K562 (cell line): ENCODE measurements around the gene IL24. TPM values are rescaled to one million over a fixed set of nuclear protein-coding genes. Genes with fewer than 3 reads are reported as not detected.

ENCODE experiments used
- ATAC-seq: fragments of 200-7000 bp; cut with Tn5 transposase; 3 replicates; pipeline ENCODE4 v1.9.1; 2020; ENCODE audit warnings: moderate library complexity
- BruUV-seq: library from RNA; stranded (reverse); fragments of 400-500 nt; replicated peaks from 2 replicates; lab custom pipeline; 2021; lab: Mats Ljungman, UMichigan
- CTCF ChIA-PET: fragments of 300-600 bp; formaldehyde crosslinking; extraction: SDS; loops from one replicate; lab custom pipeline; 2021; ENCODE audit warnings: low intra/inter-chr PET ratio; lab: Yijun Ruan, JAX
- POLR2A ChIA-PET: fragments of 300-600, 350-650 bp; sonication (Branson Sonifier 250); formaldehyde crosslinking; extraction: SDS; loops from one replicate; lab custom pipeline; 2021; ENCODE audit warnings: antibody characterized with exemption, inconsistent platforms; lab: Yijun Ruan, JAX
- DNase-seq, 4 experiments: peaks; one replicate each; pipeline versions ENCODE4 v3.0.0 to v3.0.0-alpha.2; 2011 to 2018; ENCODE audit warnings: low spot score in 3 of 4, mixed read lengths in 3 of 4; ENCODE audit errors: extremely low read depth in 1 of 4
- FAIRE-seq: peaks from 2 replicates; lab custom pipeline; 2011; peaks lifted over from hg19 to GRCh38; lab: Jason Lieb, UNC
- H2AFZ ChIP-seq: 2 replicates; pipeline ENCODE4 v1.6.0; 2011; ENCODE audit warnings: low read depth, low read length, control low read depth, inconsistent platforms
- H3K27ac ChIP-seq: fragments of 200-600 bp; 3 replicates; pipeline ENCODE4 v1.8.0; 2011; ENCODE audit warnings: low read depth, mild to moderate bottlenecking, control low read depth, inconsistent platforms, low read length, moderate library complexity, mixed read lengths; ENCODE audit errors: extremely low read depth
- H3K27me3 ChIP-seq, 2 experiments: fragments of 300-600 bp in 1 of 2; 2 replicates in 1 of 2; 3 replicates in 1 of 2; pipeline versions ENCODE4 v1.6.0 to v1.8.0; 2011; ENCODE audit warnings: inconsistent platforms in 2 of 2, low read length in 2 of 2, mild to moderate bottlenecking in 1 of 2, mixed read lengths in 1 of 2, moderate library complexity in 1 of 2; ENCODE audit not compliant: control insufficient read depth in 2 of 2, insufficient read depth in 2 of 2
- H3K36me3 ChIP-seq: fragments of 300-600 bp; 3 replicates; pipeline ENCODE4 v1.8.0; 2011; ENCODE audit warnings: mild to moderate bottlenecking, low read length, inconsistent platforms; ENCODE audit not compliant: control insufficient read depth, insufficient read depth
- H3K4me1 ChIP-seq, 2 experiments: fragments of 200-600 bp in 1 of 2; replicated peaks in 1 of 2; 2 replicates in 1 of 2; 3 replicates in 1 of 2; pipeline versions ENCODE4 v1.5.1 to v1.8.0; 2011; ENCODE audit warnings: inconsistent platforms in 2 of 2, low read length in 2 of 2, mild to moderate bottlenecking in 1 of 2, mixed read lengths in 1 of 2, moderate library complexity in 1 of 2; ENCODE audit not compliant: control insufficient read depth in 2 of 2, insufficient read depth in 2 of 2
- H3K4me2 ChIP-seq: 2 replicates; pipeline ENCODE4 v1.6.1; 2011; ENCODE audit warnings: low read length, control low read depth, inconsistent platforms, mixed read lengths; ENCODE audit not compliant: insufficient read depth
- H3K4me3 ChIP-seq: fragments of 200-600 bp; sonication (generic), shearing (Covaris generic); 2 replicates; pipeline ENCODE4 v1.5.1; 2016; ENCODE audit warnings: control low read depth, inconsistent platforms
- H3K79me2 ChIP-seq: fragments of 200-600 bp; 3 replicates; pipeline ENCODE4 v1.8.0; 2011; ENCODE audit warnings: low read length, inconsistent platforms; ENCODE audit not compliant: control insufficient read depth, insufficient read depth
- H3K9ac ChIP-seq, 2 experiments: 2 replicates each; pipeline versions ENCODE4 v1.6.0 to v1.6.1; 2011; ENCODE audit warnings: low read depth in 2 of 2, low read length in 2 of 2, control low read depth in 1 of 2, inconsistent platforms in 1 of 2, mild to moderate bottlenecking in 1 of 2, mixed read lengths in 1 of 2; ENCODE audit not compliant: insufficient read depth in 1 of 2
- H3K9me1 ChIP-seq: one replicate; pipeline ENCODE4 v1.6.0; 2011; ENCODE audit warnings: inconsistent platforms, mild to moderate bottlenecking, low read length, moderate library complexity; ENCODE audit not compliant: control insufficient read depth, insufficient read depth
- H3K9me3 ChIP-seq: replicated peaks from 2 replicates; pipeline ENCODE4 v1.5.1; 2011; ENCODE audit warnings: low read depth, low read length, inconsistent platforms; ENCODE audit not compliant: control insufficient read depth, insufficient read depth
- H4K20me1 ChIP-seq: replicated peaks from 2 replicates; pipeline ENCODE4 v1.6.1; 2011; ENCODE audit warnings: low read length, inconsistent platforms, mixed read lengths; ENCODE audit not compliant: control insufficient read depth, insufficient read depth
- BCOR ChIP-seq: fragments of 450-650 bp; IDR thresholded peaks from 2 replicates; pipeline ENCODE4 v1.6.1; 2016
- HDAC2 ChIP-seq: fragments of 450-650 bp; IDR thresholded peaks from 2 replicates; pipeline ENCODE4 v1.6.1; 2016; ENCODE audit warnings: mild to moderate bottlenecking
- RBM25 ChIP-seq: fragments of 200-400 bp; formaldehyde crosslinking; IDR thresholded peaks from 2 replicates; pipeline ENCODE4 v1.6.1; 2018; ENCODE audit warnings: low read length, low read depth, moderate library complexity; ENCODE audit not compliant: severe bottlenecking
- SFPQ ChIP-seq: fragments of 200-400 bp; formaldehyde crosslinking; IDR thresholded peaks from 2 replicates; pipeline ENCODE4 v1.6.1; 2017; ENCODE audit warnings: mild to moderate bottlenecking, low read depth, low read length, moderate library complexity
- SMAD3 ChIP-seq: fragments of 450-650 bp; formaldehyde crosslinking; conservative IDR thresholded peaks from 2 replicates; pipeline ENCODE4 v1.4.0; 2020; ENCODE audit warnings: mild to moderate bottlenecking
- SOX6 ChIP-seq: fragments of 450-650 bp; IDR thresholded peaks from 2 replicates; pipeline ENCODE4 v1.6.1; 2014; ENCODE audit warnings: mild to moderate bottlenecking
- TCF3 ChIP-seq: sonication (generic); formaldehyde crosslinking; IDR thresholded peaks from 2 replicates; pipeline ENCODE4 v1.4.0; 2020; ENCODE audit warnings: mild to moderate bottlenecking, missing genetic modification reagents
- TEAD4 ChIP-seq, 2 experiments: sonication (generic) in 1 of 2; formaldehyde crosslinking in 1 of 2; IDR thresholded peaks; 2 replicates each; pipeline versions ENCODE4 v1.6.1 to v1.8.0; 2012 to 2022; ENCODE audit warnings: borderline replicate concordance in 1 of 2, inconsistent platforms in 1 of 2, low read length in 1 of 2, mild to moderate bottlenecking in 1 of 2, missing genetic modification reagents in 1 of 2
- ZFP36 ChIP-seq: fragments of 150-350 bp; IDR thresholded peaks from 2 replicates; pipeline ENCODE4 v1.6.1; 2018; ENCODE audit warnings: low read length, low read depth; ENCODE audit not compliant: partially characterized antibody
- ZNF133 ChIP-seq: fragments of 250-450 bp; sonication (Bioruptor Pico); IDR thresholded peaks from 2 replicates; pipeline ENCODE4 v1.4.0; 2020; ENCODE audit warnings: mild to moderate bottlenecking
- ZNF197 ChIP-seq: fragments of 200-800 bp; sonication (Bioruptor generic); IDR thresholded peaks from 2 replicates; pipeline ENCODE4 v1.6.1; 2016; ENCODE audit warnings: low read depth, missing genetic modification characterization, missing compliant biosample characterization
- ZNF586 ChIP-seq: fragments of 450-650 bp; formaldehyde crosslinking; conservative IDR thresholded peaks from 2 replicates; pipeline ENCODE4 v1.4.0; 2020; ENCODE audit warnings: mild to moderate bottlenecking, moderate library complexity
- WGBS: fragments of 100-300 bp; shearing (Covaris generic); methylation state at CpG from one replicate; pipeline ENCODE4 v1.1.6; 2016; ENCODE audit warnings: low coverage, mixed read lengths; ENCODE audit not compliant: insufficient coverage; ENCODE audit errors: missing lambda C conversion rate; 5-methylcytosine and 5-hydroxymethylcytosine counted together
- in situ Hi-C: fragments of 300-500 bp; cut with MboI; formaldehyde crosslinking; loops from 4 replicates; pipeline ENCODE4 v1.15.0; 2018; ENCODE audit warnings: inconsistent platforms, mixed read lengths
- intact Hi-C: fragments of 100-400 bp; cut with micrococcal nuclease; formaldehyde crosslinking; loops from 2 replicates; pipeline ENCODE4 v1.14.2; 2022
- polyA plus RNA-seq, 8 experiments: library from polyadenylated mRNA; depleted of rRNA in 4 of 8; stranded (reverse) in 5 of 8; unstranded in 3 of 8; fragments of >200 nt; fragmentation: Nextera tagmentation in 2 of 8; fragmentation: Illumina TruSeq in 1 of 8; extraction: Ambion mirVana in 2 of 8; extraction: Trizol in 1 of 8; gene quantifications; 2 replicates each; pipeline versions ENCODE4 v1.2.1 to v1.2.3, GENCODE V29; 2011 to 2014; ENCODE audit warnings: inconsistent platforms in 1 of 8, missing spikeins in 1 of 8
- total RNA-seq, 7 experiments: library from RNA; depleted of rRNA in 6 of 7; stranded (reverse); fragments of >200 nt in 6 of 7; fragmentation: Illumina TruSeq in 2 of 7; extraction: Trizol in 2 of 7; gene quantifications; 2 replicates each; pipeline versions ENCODE4 v1.2.1 to v1.2.3, GENCODE V29; 2011 to 2021; ENCODE audit warnings: low replicate concordance in 1 of 7

The IL24 gene
- total and polyA plus RNA-seq, 9 of the 15 experiments (the other 6 are each of a cell fraction or from before 2014, with no cell fraction given), result 0.04 to 0.19 TPM; not detected in 7

- TF ChIP-seq SMAD3 (CRISPR knock-in tag) (0 out of 2 replicates have a peak, but pooled peaks have one; percentile 19), SFPQ (no peak), ZNF133 (CRISPR knock-in tag) (no peak), TEAD4 (IDR thresholded peaks at IDR 0.05; ENCODE audit: low read length) (peak; percentile 37; the same call in 1 of the 2 replicates), TEAD4 (CRISPR knock-in tag; IDR thresholded peaks at IDR 0.05; ENCODE audit: borderline replicate concordance) (no peak), TCF3 (CRISPR knock-in tag) (peak; percentile 32), SOX6 (no peak)
- TF ChIP-seq, all 486 proteins: peak for 14
Observed at GRCh38 chr1:206944703-206945102, 47.5 kb downstream of the IL24 start (continued).

DNA sequence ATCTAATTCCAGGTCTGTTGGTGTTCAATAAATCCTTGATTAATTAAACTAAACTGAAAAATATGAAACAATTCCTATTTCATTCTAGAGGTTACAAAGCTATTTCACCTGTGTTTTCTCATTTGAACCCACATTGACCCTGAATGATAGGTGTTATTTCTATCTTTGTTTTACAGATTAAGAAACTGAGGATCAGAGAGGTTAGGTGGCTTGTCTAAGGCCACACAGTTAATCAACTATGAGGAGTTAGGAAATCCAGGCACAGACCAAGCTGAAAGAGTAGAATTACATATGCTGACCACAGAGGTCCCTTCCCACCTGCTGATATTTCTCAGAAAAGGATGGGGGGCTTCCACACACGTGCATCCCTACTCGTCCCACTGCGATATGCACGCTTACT, 48.5 kb downstream of the IL24 start:
- DNase-seq, result no peak
- H3K27me3 ChIP-seq, result peaks cover 3 to 4% of the 10 kb centered on the region in 2 experiments; a peak in 2 of 5 replicates
- no peaks in the 10 kb centered on the region for H3K9me3 ChIP-seq
- in situ Hi-C loops, result no loop called here
- intact Hi-C loops, result no loop called here
- H3K4me2 ChIP-seq, result no peak overlapping the region; the same call in 1 of the 2 replicates
- ATAC-seq, result no peak
- BruUV-seq, result no TSS peak
- no peak overlapping the region for H3K9ac ChIP-seq
- no peaks in the 10 kb centered on the region for H3K9me1 ChIP-seq
- POLR2A ChIA-PET, result interaction anchor here (0.7 to 2.2 kb wide), 5 partner anchors 9 to 294 kb away, joined by 3 to 12 read pairs (median 3); no protein-coding TSS in a partner anchor
- TF ChIP-seq ZFP36 (peak; percentile 59), BCOR (peak; percentile 46; the same call in 1 of the 2 replicates), ZNF586 (CRISPR knock-in tag) (no peak), RBM25 (peak; percentile 85), ZNF197 (no peak), HDAC2 (peak; percentile 36; the same call in 1 of the 2 replicates)
- no peak overlapping the region for H3K27ac ChIP-seq
- no peak overlapping the region for H3K4me3 ChIP-seq
- peaks cover 22 to 32% of the 10 kb centered on the region in 2 experiments for H3K4me1 ChIP-seq
- no peaks in the 10 kb centered on the region for H3K36me3 ChIP-seq
- H2AFZ ChIP-seq, result no peak overlapping the region
- no peak for FAIRE-seq
- CTCF ChIA-PET, result no interaction called here
- H3K79me2 ChIP-seq, result no peaks in the 10 kb centered on the region
- no peaks in the 10 kb centered on the region for H4K20me1 ChIP-seq
- 72% methylated on average over 4 of the region's 4 CpGs for WGBS
